Epithelial cell of proximal tubule (primary cell): ENCODE measurements around the gene PLK1. TPM values are rescaled to one million over a fixed set of nuclear protein-coding genes. Genes with fewer than 3 reads are reported as not detected.

ENCODE experiments used
- DNase-seq: peaks from one replicate; pipeline ENCODE4 v3.0.0-alpha.2; 2011; ENCODE audit warnings: low read depth
- H3K4me3 ChIP-seq: 2 replicates; pipeline ENCODE4 v1.5.1; 2011; ENCODE audit warnings: low read depth, mild to moderate bottlenecking, low read length
- CTCF ChIP-seq: conservative IDR thresholded peaks from 2 replicates; pipeline ENCODE4 v1.5.1; 2012; ENCODE audit warnings: low read depth, mild to moderate bottlenecking, low read length
- total RNA-seq: library from RNA; depleted of rRNA; stranded (reverse); fragments of >200 nt; gene quantifications from 2 replicates; pipeline ENCODE4 v1.2.3, GENCODE V29; 2015

The PLK1 gene
- total RNA-seq, 1 donor from 2014 or later = 92.5 TPM

- no peak for DNase-seq
- TF ChIP-seq CTCF = no peak
Measured at GRCh38 chr16:23679986-23680336, 1.3 kb downstream of the PLK1 start.

GRCh38 chr16:23682181-23682580, 3.5 kb downstream of the PLK1 start:
- no peak overlapping the region for H3K4me3 ChIP-seq
- no peak for TF ChIP-seq CTCF
- no peak for DNase-seq

More at GRCh38 chr16:23679986-23680336, 1.3 kb downstream of the PLK1 start:
- H3K4me3 ChIP-seq = peak overlapping the region; percentile 71

- TF ChIP-seq CTCF = no peak
- DNase-seq = no peak
- no peak overlapping the region for H3K4me3 ChIP-seq
Measured at GRCh38 chr16:23683487-23683886, 4.8 kb downstream of the PLK1 start.

GRCh38 chr16:23687034-23687808, 8.5 kb downstream of the PLK1 start:
- DNase-seq = no peak
- no peak overlapping the region for H3K4me3 ChIP-seq
- no peak for TF ChIP-seq CTCF

GRCh38 chr16:23689442-23690187, 10.9 kb downstream of the PLK1 start:
- TF ChIP-seq CTCF = no peak
- no peak overlapping the region for H3K4me3 ChIP-seq
- no peak for DNase-seq

GRCh38 chr16:23690771-23691482, 12.2 kb downstream of the PLK1 start:
- H3K4me3 ChIP-seq = no peak overlapping the region
- no peak for DNase-seq
- no peak for TF ChIP-seq CTCF
